OCI-LY1 (cell line): ENCODE results near the gene LRRC40.

Source experiments
- EZH2 ChIP-seq: fragments of 200-600 bp; sonication (generic), shearing (Covaris generic); IDR thresholded peaks from 2 replicates; pipeline ENCODE4 v1.8.0; 2017; ENCODE audit warnings: borderline replicate concordance, mixed run types, mild to moderate bottlenecking, antibody characterized with exemption, low read length, moderate library complexity, mixed read lengths
- TF ChIP-seq, protein P1 (sequence below): fragments of 200-600 bp; sonication (generic), shearing (Covaris generic); IDR thresholded peaks from 2 replicates; pipeline ENCODE4 v1.5.1; 2017; ENCODE audit warnings: mild to moderate bottlenecking, antibody characterized with exemption, low read length, moderate library complexity, mixed read lengths

DNA sequence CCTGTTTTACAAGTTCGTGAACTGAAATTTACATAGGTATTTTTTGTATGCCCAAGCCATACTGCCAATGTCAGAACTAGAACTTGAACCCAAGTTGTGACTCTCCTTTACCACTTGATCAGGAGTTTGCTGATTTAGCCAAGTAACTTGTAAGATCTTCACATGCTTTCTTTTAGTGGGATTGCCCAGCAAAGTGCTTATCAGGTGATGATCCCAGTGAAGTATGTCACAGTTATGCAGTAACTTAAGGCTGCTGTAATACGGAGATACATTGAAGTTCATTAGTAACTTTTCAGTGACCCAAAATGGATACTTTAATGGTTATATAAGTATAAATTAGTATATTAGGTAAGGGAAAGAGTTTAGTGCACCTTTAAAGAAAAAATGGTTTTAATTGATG lies 19.6 kb upstream of the LRRC40 start:
- TF ChIP-seq, protein P1, sequence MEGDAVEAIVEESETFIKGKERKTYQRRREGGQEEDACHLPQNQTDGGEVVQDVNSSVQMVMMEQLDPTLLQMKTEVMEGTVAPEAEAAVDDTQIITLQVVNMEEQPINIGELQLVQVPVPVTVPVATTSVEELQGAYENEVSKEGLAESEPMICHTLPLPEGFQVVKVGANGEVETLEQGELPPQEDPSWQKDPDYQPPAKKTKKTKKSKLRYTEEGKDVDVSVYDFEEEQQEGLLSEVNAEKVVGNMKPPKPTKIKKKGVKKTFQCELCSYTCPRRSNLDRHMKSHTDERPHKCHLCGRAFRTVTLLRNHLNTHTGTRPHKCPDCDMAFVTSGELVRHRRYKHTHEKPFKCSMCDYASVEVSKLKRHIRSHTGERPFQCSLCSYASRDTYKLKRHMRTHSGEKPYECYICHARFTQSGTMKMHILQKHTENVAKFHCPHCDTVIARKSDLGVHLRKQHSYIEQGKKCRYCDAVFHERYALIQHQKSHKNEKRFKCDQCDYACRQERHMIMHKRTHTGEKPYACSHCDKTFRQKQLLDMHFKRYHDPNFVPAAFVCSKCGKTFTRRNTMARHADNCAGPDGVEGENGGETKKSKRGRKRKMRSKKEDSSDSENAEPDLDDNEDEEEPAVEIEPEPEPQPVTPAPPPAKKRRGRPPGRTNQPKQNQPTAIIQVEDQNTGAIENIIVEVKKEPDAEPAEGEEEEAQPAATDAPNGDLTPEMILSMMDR, result no peak
- TF ChIP-seq EZH2, result no peak
